Smooth muscle cell (in vitro differentiated cells): ENCODE results near the gene RNH1. TPM values are rescaled to one million over a fixed set of nuclear protein-coding genes. Genes with fewer than 3 reads are reported as not detected.

Experiments used
- DNase-seq: peaks from one replicate; lab custom pipeline; 2025; ENCODE audit not compliant: unreplicated experiment; lab: John Stamatoyannopoulos, UW
- H2AFZ ChIP-seq: fragments of 200-600 bp; sonication (generic); 2 replicates; pipeline ENCODE4 v1.6.0; 2016; ENCODE audit warnings: antibody characterized with exemption, low read depth, mild to moderate bottlenecking
- H3F3A ChIP-seq: fragments of 200-600 bp; sonication (generic); 2 replicates; pipeline ENCODE4 v1.6.0; 2017; ENCODE audit warnings: antibody characterized with exemption, low read depth
- H3K27ac ChIP-seq: fragments of 200-600 bp; sonication (generic); 2 replicates; pipeline ENCODE4 v1.5.1; 2016; ENCODE audit warnings: low read depth, mild to moderate bottlenecking
- H3K27me3 ChIP-seq: fragments of 200-600 bp; sonication (generic); 2 replicates; pipeline ENCODE4 v1.6.1; 2016; ENCODE audit warnings: low read depth, mild to moderate bottlenecking
- H3K36me3 ChIP-seq: fragments of 200-600 bp; sonication (generic); 2 replicates; pipeline ENCODE4 v1.5.1; 2016; ENCODE audit warnings: low read depth
- H3K4me1 ChIP-seq: fragments of 200-600 bp; sonication (generic); 2 replicates; pipeline ENCODE4 v1.5.1; 2016; ENCODE audit warnings: low read depth
- H3K4me2 ChIP-seq: fragments of 200-600 bp; sonication (generic); 2 replicates; pipeline ENCODE4 v1.6.0; 2016; ENCODE audit warnings: mild to moderate bottlenecking
- H3K4me3 ChIP-seq: fragments of 200-600 bp; sonication (generic); 2 replicates; pipeline ENCODE4 v1.5.1; 2016; ENCODE audit warnings: mild to moderate bottlenecking
- H3K79me2 ChIP-seq: fragments of 200-600 bp; sonication (generic); 2 replicates; pipeline ENCODE4 v1.6.0; 2016; ENCODE audit warnings: low read depth, mild to moderate bottlenecking
- H3K9ac ChIP-seq: fragments of 200-600 bp; sonication (generic); 2 replicates; pipeline ENCODE4 v1.6.0; 2016; ENCODE audit warnings: low read depth
- H3K9me3 ChIP-seq: fragments of 200-600 bp; sonication (generic); replicated peaks from 2 replicates; pipeline ENCODE4 v1.5.1; 2016; ENCODE audit warnings: low read depth
- H4K20me1 ChIP-seq: fragments of 200-600 bp; sonication (generic); 2 replicates; pipeline ENCODE4 v1.6.0; 2016; ENCODE audit warnings: low read depth
- CTCF ChIP-seq: fragments of 200-600 bp; sonication (generic); IDR thresholded peaks from 2 replicates; pipeline ENCODE4 v1.5.1; 2017; ENCODE audit warnings: borderline replicate concordance, mild to moderate bottlenecking, antibody characterized with exemption; ENCODE audit not compliant: insufficient read depth, poor library complexity, severe bottlenecking
- WGBS: methylation state at CpG from one replicate; pipeline ENCODE4 v1.1.7; 2016; ENCODE audit warnings: low lambda C conversion rate; 5-methylcytosine and 5-hydroxymethylcytosine counted together
- polyA plus RNA-seq: library from polyadenylated mRNA; unstranded; fragments of >200 nt; fragmentation: Nextera tagmentation; extraction: Ambion mirVana; gene quantifications from 2 replicates; pipeline ENCODE4 v1.2.1, GENCODE V29; 2016
- total RNA-seq: library from RNA; depleted of rRNA; stranded (reverse); fragments of >200 nt; gene quantifications from 2 replicates; pipeline ENCODE4 v1.2.3, GENCODE V29; 2014

Gene RNH1
- total and polyA plus RNA-seq, 2 experiments from 2014 or later = 91.3 to 243 TPM

GRCh38 chr11:499201-500076 is 7.6 kb downstream of the RNH1 start:
- Histone ChIP-seq H3K4me2 (no peak overlapping the region), H3K27me3 (no peaks in the 10 kb centered on the region), H3K27ac (no peak overlapping the region), H3K9ac (no peak overlapping the region), H3K9me3 (no peaks in the 10 kb centered on the region), H3K36me3 (no peaks in the 10 kb centered on the region), H3K4me1 (no peaks in the 10 kb centered on the region), H3F3A (peaks cover 7% of the 10 kb centered on the region), H2AFZ (no peak overlapping the region), H3K79me2 (peaks cover 27% of the 10 kb centered on the region), H4K20me1 (peaks cover 25% of the 10 kb centered on the region), H3K4me3 (no peak overlapping the region)
- 95% methylated on average over 24 of the region's 24 CpGs for WGBS
- DNase-seq = no peak
- no peak for TF ChIP-seq CTCF

GRCh38 chr11:498297-499181 is 8.5 kb downstream of the RNH1 start:
- H3K36me3 ChIP-seq = no peaks in the 10 kb centered on the region
- WGBS = 97% methylated on average over 39 of the region's 39 CpGs
- H3K79me2 ChIP-seq = peaks cover 18% of the 10 kb centered on the region
- no peak overlapping the region for H3K27ac ChIP-seq
- H3F3A ChIP-seq = peaks cover 7% of the 10 kb centered on the region
- H2AFZ ChIP-seq = no peak overlapping the region
- TF ChIP-seq CTCF = no peak
- no peak overlapping the region for H3K4me3 ChIP-seq
- H3K4me2 ChIP-seq = no peak overlapping the region
- DNase-seq = no peak
- no peaks in the 10 kb centered on the region for H3K4me1 ChIP-seq
- H3K9ac ChIP-seq = no peak overlapping the region
- H3K27me3 ChIP-seq = no peaks in the 10 kb centered on the region
- H3K9me3 ChIP-seq = no peaks in the 10 kb centered on the region
- peaks cover 25% of the 10 kb centered on the region for H4K20me1 ChIP-seq

GRCh38 chr11:497565-498296 is 9.3 kb downstream of the RNH1 start:
- Histone ChIP-seq H4K20me1 (peaks cover 23% of the 10 kb centered on the region), H2AFZ (no peak overlapping the region), H3F3A (peaks cover 10% of the 10 kb centered on the region), H3K4me2 (no peak overlapping the region), H3K4me3 (no peak overlapping the region), H3K4me1 (no peaks in the 10 kb centered on the region), H3K9ac (no peak overlapping the region), H3K27me3 (no peaks in the 10 kb centered on the region), H3K36me3 (no peaks in the 10 kb centered on the region), H3K79me2 (peaks cover 11% of the 10 kb centered on the region), H3K27ac (no peak overlapping the region), H3K9me3 (no peaks in the 10 kb centered on the region)
- DNase-seq = no peak
- TF ChIP-seq CTCF = no peak
- WGBS = 96% methylated on average over 30 of the region's 31 CpGs
